T-helper 1 cell treated with Interleukin-12 subunit alpha and Interleukin-12 subunit beta and Interleukin-4 antibody, amounts not matched to agents 30 ng/mL and 1 ng/mL, for 36 hours (primary cell): ENCODE measurements around the gene FILIP1L. TPM values are rescaled to one million over a fixed set of nuclear protein-coding genes. Genes with fewer than 3 reads are reported as not detected.
"Not testable (repeated sequence)": the region's sequence is repeated elsewhere in the genome, so short reads cannot be mapped to it uniquely, and the experiment has no call there.

Experiments used
- intact Hi-C: fragments of 100-400 bp; cut with micrococcal nuclease; formaldehyde crosslinking; loops from one replicate; pipeline ENCODE4 v1.15.1; 2024
- total RNA-seq: library from RNA; stranded (reverse); gene quantifications from 2 replicates; pipeline ENCODE4 v1.2.3, GENCODE V29; 2022

FILIP1L gene
- total RNA-seq, 1 donor from 2014 or later = 15.7 TPM

GRCh38 chr3:100075851-100076730 is 38.2 kb downstream of the FILIP1L start:
- intact Hi-C loops = no loop called here

GRCh38 chr3:100075196-100075595 is 39.1 kb downstream of the FILIP1L start:
- intact Hi-C loops = no loop called here

GRCh38 chr3:100073714-100074307 is 40.5 kb downstream of the FILIP1L start:
- intact Hi-C loops = loop anchor here (1.0 to 5.0 kb wide), 4 partner anchors 7 to 638 kb away; partner anchors contain the start of genes LNP1, TBC1D23 and TOMM70

- intact Hi-C loops = loop anchor here (1.0 to 5.0 kb wide), 4 partner anchors 8 to 639 kb away; partner anchors contain the start of genes LNP1, TBC1D23 and TOMM70
These were observed 41.1 kb downstream of the FILIP1L start for GRCh38 chr3:100073049-100073713.

GRCh38 chr3:100072326-100073048 is 41.8 kb downstream of the FILIP1L start:
- intact Hi-C loops = loop anchor here (1.0 to 5.0 kb wide), 5 partner anchors 9 to 640 kb away; partner anchors contain the start of genes LNP1, TBC1D23 and TOMM70

- intact Hi-C loops = loop anchor here (1.0 to 2.0 kb wide), 7 partner anchors 21 to 237 kb away; partner anchors contain the start of gene TBC1D23
These were observed 44.8 kb downstream of the FILIP1L start for GRCh38 chr3:100069472-100069871.

- intact Hi-C loops = loop anchor here (1.0 to 2.0 kb wide), 9 partner anchors 21 to 521 kb away; partner anchors contain the start of genes CMSS1 and TBC1D23
These were observed 45.5 kb downstream of the FILIP1L start for GRCh38 chr3:100068826-100069225.

GRCh38 chr3:100067589-100067988 is 46.7 kb downstream of the FILIP1L start:
- intact Hi-C loops = no loop called here

- intact Hi-C loops = no loop called here
These were observed 50.3 kb downstream of the FILIP1L start for GRCh38 chr3:100063929-100064461.

- intact Hi-C loops = no loop called here
These were observed 51.6 kb downstream of the FILIP1L start for GRCh38 chr3:100062665-100063064.

GRCh38 chr3:100060685-100061484 is 53.4 kb downstream of the FILIP1L start:
- intact Hi-C loops = no loop called here

- intact Hi-C loops = no loop called here
These were observed 54.8 kb downstream of the FILIP1L start for GRCh38 chr3:100059472-100059871.

GRCh38 chr3:100057716-100058575 is 56.4 kb downstream of the FILIP1L start:
- intact Hi-C loops = no loop called here

GRCh38 chr3:100053951-100054620 is 60.2 kb downstream of the FILIP1L start:
- intact Hi-C loops = no loop called here

GRCh38 chr3:100051513-100051912 is 62.8 kb downstream of the FILIP1L start:
- intact Hi-C loops = not testable (repeated sequence)

- intact Hi-C loops = no loop called here
These were observed 66.1 kb downstream of the FILIP1L start for GRCh38 chr3:100048248-100048647.

GRCh38 chr3:100047455-100048141 is 66.7 kb downstream of the FILIP1L start:
- intact Hi-C loops = no loop called here

GRCh38 chr3:100046986-100047385 is 67.3 kb downstream of the FILIP1L start:
- intact Hi-C loops = no loop called here
